Lung (tissue), 12 donors: ENCODE data around the gene RGS17. TPM values are rescaled to one million over a fixed set of nuclear protein-coding genes. Genes with fewer than 3 reads are reported as not detected.
"Not testable (repeated sequence)": the region's sequence is repeated elsewhere in the genome, so short reads cannot be mapped to it uniquely, and the experiment has no call there.

ENCODE experiments used
- ATAC-seq: fragments of 200-7000 bp; cut with Tn5 transposase; one replicate; pipeline ENCODE4 v1.9.1; 2020; ENCODE audit warnings: moderate number of reproducible peaks; ENCODE audit not compliant: insufficient read depth, low FRiP score
- DNase-seq, 3 donors: peaks; one replicate each; pipeline ENCODE4 v3.0.0-alpha.2; 2013 to 2017
- H3K27ac ChIP-seq, 2 donors: one replicate each; pipeline ENCODE4 v1.5.1; 2013; ENCODE audit warnings: mild to moderate bottlenecking in 2 of 2, moderate library complexity in 2 of 2, control low read depth in 1 of 2, inconsistent platforms in 1 of 2, low read depth in 1 of 2, low read length in 1 of 2
- H3K27me3 ChIP-seq, 3 donors: one replicate each; pipeline ENCODE4 v1.5.1; 2013; ENCODE audit warnings: low read length in 2 of 3; ENCODE audit not compliant: control insufficient read depth in 3 of 3, insufficient read depth in 3 of 3
- H3K36me3 ChIP-seq, 4 donors: one replicate each; pipeline ENCODE4 v1.5.1; 2013; ENCODE audit warnings: low read length in 4 of 4, mild to moderate bottlenecking in 1 of 4, moderate library complexity in 1 of 4; ENCODE audit not compliant: control insufficient read depth in 4 of 4, insufficient read depth in 4 of 4
- H3K4me1 ChIP-seq, 5 donors: one replicate each; pipeline ENCODE4 v1.5.1; 2013; ENCODE audit warnings: low read length in 5 of 5, mild to moderate bottlenecking in 2 of 5, moderate library complexity in 1 of 5; ENCODE audit not compliant: control insufficient read depth in 5 of 5, insufficient read depth in 5 of 5
- H3K4me3 ChIP-seq: one replicate; pipeline ENCODE4 v1.5.1; 2013; ENCODE audit warnings: mild to moderate bottlenecking, control low read depth, moderate library complexity
- H3K9ac ChIP-seq, 2 donors: one replicate each; pipeline ENCODE4 v1.5.1; 2013; ENCODE audit warnings: low read length in 2 of 2, control low read depth in 1 of 2; ENCODE audit not compliant: insufficient read depth in 1 of 2
- H3K9me3 ChIP-seq, 4 donors: one replicate each; pipeline ENCODE4 v1.5.1; 2013; ENCODE audit warnings: low read length in 3 of 4, mild to moderate bottlenecking in 1 of 4, moderate library complexity in 1 of 4; ENCODE audit not compliant: control insufficient read depth in 4 of 4, insufficient read depth in 3 of 4
- CTCF ChIP-seq: IDR thresholded peaks from 2 replicates; pipeline ENCODE4 v1.5.1; 2012; ENCODE audit warnings: mild to moderate bottlenecking; ENCODE audit errors: control extremely low read depth, extremely low read depth
- WGBS, 2 donors: extraction: QIAGEN DNeasy Blood & Tissue Kit; methylation state at CpG; one replicate each; pipeline ENCODE4 v1.1.7; 2013; 5-methylcytosine and 5-hydroxymethylcytosine counted together
- polyA plus RNA-seq, 2 donors: library from polyadenylated mRNA; stranded (reverse); fragments of 200-250 nt; gene quantifications; one replicate each; pipeline ENCODE4 v1.2.1, GENCODE V29; 2013
- total RNA-seq, 2 donors: library from RNA; depleted of rRNA in 1 of 2; stranded (reverse); fragments of >200 nt in 1 of 2; gene quantifications; one replicate each; pipeline ENCODE4 v1.2.1, GENCODE V29; 2014 to 2021
- donor health status: control.
- donor health status: control.
- donor health status: Bipolar disorder and iron deficiency.
- donor health status: healthy.
- donor health status: DM: yes; HTN: yes; CAD: no.

Gene RGS17
- total and polyA plus RNA-seq, 4 donors = 0.17 to 1.7 (median 0.41) TPM

GRCh38 chr6:153117986-153118879 lies 12.8 kb downstream of the RGS17 start:
- Histone ChIP-seq H3K27me3 (no peaks in the 10 kb centered on the region), H3K9ac (no peak overlapping the region), H3K4me3 (no peak overlapping the region), H3K4me1 (no peaks in the 10 kb centered on the region), H3K36me3 (no peaks in the 10 kb centered on the region), H3K9me3 (peaks cover 0 to 4% (median 0%) of the 10 kb centered on the region in 4 donors), H3K27ac (no peak overlapping the region)
- no peak for DNase-seq
- 68 to 71% methylated on average over 3 of the region's 3 CpGs for WGBS, 2 donors
- ATAC-seq = no peak
- TF ChIP-seq CTCF = no peak

GRCh38 chr6:153111082-153111481 lies 20.0 kb downstream of the RGS17 start:
- not testable (repeated sequence) for DNase-seq, H3K27ac ChIP-seq, H3K9ac ChIP-seq, ATAC-seq, H3K9me3 ChIP-seq, H3K4me1 ChIP-seq, H3K36me3 ChIP-seq, H3K27me3 ChIP-seq, H3K4me3 ChIP-seq
- WGBS, 2 donors = 76 to 77% methylated on average over 9 of the region's 9 CpGs

- not testable (repeated sequence) for H3K27ac ChIP-seq, H3K4me3 ChIP-seq, H3K4me1 ChIP-seq, H3K36me3 ChIP-seq, DNase-seq, ATAC-seq, H3K9me3 ChIP-seq, H3K27me3 ChIP-seq, H3K9ac ChIP-seq
- WGBS, 2 donors = 93 to 95% methylated on average over 11 of the region's 11 CpGs
Measured at GRCh38 chr6:153110612-153111011, 20.5 kb downstream of the RGS17 start.

GRCh38 chr6:153108315-153108714 lies 22.8 kb downstream of the RGS17 start:
- no peak for ATAC-seq
- no peak for DNase-seq

More at GRCh38 chr6:153108315-153108714, 22.8 kb downstream of the RGS17 start:
- Histone ChIP-seq H3K9ac (no peak overlapping the region), H3K27ac (no peak overlapping the region), H3K9me3 (peaks cover 0 to 2% (median 0%) of the 10 kb centered on the region in 4 donors), H3K4me1 (no peaks in the 10 kb centered on the region), H3K4me3 (no peak overlapping the region), H3K36me3 (no peaks in the 10 kb centered on the region), H3K27me3 (no peaks in the 10 kb centered on the region)
- TF ChIP-seq CTCF = no peak
